Body of pancreas (tissue), 4 donors: ENCODE results near the gene LRRC56.

ENCODE experiments used
- POLR2A ChIP-seq, 3 donors: fragments of 450-650 bp; IDR thresholded peaks; one replicate each; pipeline ENCODE4 v1.6.1; 2016; ENCODE audit warnings: antibody characterized with exemption in 3 of 3, mild to moderate bottlenecking in 2 of 3
- TF ChIP-seq, protein P1 (sequence below), 7 experiments: fragments of 450-650 bp in 4 of 7; fragments of 200-600 bp in 3 of 7; sonication (generic) in 3 of 7; IDR thresholded peaks; one replicate each; pipeline ENCODE4 v1.5.1; 2016 to 2019; ENCODE audit warnings: antibody characterized with exemption in 7 of 7

- TF ChIP-seq POLR2A (IDR thresholded peaks at IDR 0.05): no peak
- TF ChIP-seq, protein P1, sequence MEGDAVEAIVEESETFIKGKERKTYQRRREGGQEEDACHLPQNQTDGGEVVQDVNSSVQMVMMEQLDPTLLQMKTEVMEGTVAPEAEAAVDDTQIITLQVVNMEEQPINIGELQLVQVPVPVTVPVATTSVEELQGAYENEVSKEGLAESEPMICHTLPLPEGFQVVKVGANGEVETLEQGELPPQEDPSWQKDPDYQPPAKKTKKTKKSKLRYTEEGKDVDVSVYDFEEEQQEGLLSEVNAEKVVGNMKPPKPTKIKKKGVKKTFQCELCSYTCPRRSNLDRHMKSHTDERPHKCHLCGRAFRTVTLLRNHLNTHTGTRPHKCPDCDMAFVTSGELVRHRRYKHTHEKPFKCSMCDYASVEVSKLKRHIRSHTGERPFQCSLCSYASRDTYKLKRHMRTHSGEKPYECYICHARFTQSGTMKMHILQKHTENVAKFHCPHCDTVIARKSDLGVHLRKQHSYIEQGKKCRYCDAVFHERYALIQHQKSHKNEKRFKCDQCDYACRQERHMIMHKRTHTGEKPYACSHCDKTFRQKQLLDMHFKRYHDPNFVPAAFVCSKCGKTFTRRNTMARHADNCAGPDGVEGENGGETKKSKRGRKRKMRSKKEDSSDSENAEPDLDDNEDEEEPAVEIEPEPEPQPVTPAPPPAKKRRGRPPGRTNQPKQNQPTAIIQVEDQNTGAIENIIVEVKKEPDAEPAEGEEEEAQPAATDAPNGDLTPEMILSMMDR (IDR thresholded peaks at IDR 0.05): no peak
These were observed 28.7 kb downstream of the LRRC56 start for GRCh38 chr11:565921-566509.
